GM19328 (cell line): ENCODE results near the gene ZNF660.

Experiments
- ATAC-seq: cut with Tn5 transposase; IDR thresholded peaks from one replicate; pipeline ENCODE4 v1.9.1; 2021; ENCODE audit warnings: mild to moderate bottlenecking, moderate library complexity; ENCODE audit not compliant: unreplicated experiment

Gene ZNF660

DNA sequence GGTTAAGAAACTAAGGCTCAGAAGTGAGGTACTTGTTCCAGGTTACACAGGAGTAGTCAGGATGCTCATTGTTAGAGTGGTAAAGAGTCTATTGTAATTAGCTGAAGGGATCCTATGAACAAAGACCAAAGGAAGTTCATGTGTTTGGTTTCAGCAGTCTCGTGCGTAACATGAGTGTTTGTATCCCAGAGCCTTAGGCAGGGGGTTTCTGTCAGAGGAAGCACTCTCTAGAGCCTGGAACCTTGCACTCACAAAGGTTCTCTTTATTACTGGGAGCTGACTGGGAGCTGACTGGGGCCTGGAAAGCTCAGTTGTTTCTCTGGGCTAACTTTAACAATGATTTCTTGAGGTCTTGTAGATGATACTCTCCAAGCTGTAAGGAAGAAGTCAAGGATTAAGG is 44.0 kb downstream of the ZNF660 start:
- no peak for ATAC-seq

DNA sequence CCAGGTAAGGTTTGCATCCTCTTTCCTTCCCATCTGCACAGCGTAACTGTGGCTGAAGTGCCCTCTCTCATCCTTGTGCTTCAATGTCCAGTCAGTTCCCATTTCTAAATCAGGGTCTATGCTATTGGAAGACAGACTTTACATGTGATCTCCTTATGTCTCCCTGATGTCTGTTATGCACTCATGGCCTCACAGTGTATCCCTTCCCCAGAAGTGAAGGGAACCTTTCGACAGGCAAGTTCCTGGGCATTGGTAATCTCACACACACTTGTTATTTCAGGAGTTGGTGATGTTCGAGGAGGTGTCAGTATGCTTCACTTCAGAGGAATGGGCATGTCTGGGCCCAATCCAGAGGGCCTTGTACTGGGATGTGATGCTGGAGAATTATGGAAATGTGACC is 47.4 kb downstream of the ZNF660 start:
- no peak for ATAC-seq

DNA sequence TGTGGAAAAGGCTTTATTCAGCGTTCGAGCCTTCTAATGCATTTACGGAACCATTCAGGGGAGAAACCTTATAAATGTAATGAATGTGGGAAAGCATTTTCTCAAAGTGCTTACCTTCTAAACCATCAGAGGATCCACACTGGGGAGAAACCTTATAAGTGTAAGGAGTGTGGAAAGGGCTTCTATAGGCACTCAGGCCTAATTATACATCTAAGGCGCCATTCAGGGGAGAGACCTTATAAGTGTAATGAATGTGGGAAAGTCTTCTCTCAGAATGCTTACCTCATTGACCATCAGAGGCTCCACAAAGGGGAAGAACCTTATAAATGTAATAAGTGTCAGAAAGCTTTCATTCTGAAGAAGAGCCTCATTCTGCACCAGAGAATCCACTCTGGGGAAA is 57.6 kb downstream of the ZNF660 start:
- no peak for ATAC-seq

DNA sequence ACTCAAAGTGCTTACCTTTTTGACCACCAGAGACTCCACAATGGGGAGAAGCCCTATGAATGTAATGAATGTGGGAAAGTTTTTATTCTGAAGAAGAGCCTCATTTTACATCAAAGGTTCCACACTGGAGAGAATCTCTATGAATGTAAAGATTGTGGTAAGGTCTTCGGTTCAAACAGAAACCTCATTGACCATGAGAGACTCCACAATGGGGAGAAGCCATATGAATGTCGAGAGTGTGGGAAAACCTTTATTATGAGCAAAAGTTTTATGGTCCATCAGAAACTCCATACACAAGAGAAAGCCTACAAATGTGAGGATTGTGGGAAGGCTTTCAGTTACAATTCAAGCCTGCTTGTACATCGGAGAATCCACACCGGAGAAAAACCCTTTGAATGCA is 58.3 kb downstream of the ZNF660 start:
- no peak for ATAC-seq

DNA sequence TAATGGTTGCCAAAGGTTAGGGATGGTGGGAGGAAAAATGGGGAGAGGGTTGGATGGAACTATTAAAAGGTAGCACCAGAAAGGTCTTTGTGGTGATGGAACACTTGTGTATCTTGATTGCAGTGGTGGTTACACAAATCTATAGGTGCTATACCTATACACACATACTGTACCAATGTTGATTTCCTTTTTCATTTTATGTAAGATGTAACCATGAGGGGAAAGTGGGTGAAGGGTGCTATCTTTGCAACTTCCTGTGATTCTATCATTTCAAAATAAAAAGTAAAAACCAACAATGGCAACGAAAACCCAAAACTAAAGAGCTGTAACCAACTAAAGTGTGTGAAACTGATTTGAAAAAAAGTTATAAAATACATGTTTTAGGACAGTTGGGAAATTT is 63.0 kb downstream of the ZNF660 start:
- ATAC-seq, result no peak

DNA sequence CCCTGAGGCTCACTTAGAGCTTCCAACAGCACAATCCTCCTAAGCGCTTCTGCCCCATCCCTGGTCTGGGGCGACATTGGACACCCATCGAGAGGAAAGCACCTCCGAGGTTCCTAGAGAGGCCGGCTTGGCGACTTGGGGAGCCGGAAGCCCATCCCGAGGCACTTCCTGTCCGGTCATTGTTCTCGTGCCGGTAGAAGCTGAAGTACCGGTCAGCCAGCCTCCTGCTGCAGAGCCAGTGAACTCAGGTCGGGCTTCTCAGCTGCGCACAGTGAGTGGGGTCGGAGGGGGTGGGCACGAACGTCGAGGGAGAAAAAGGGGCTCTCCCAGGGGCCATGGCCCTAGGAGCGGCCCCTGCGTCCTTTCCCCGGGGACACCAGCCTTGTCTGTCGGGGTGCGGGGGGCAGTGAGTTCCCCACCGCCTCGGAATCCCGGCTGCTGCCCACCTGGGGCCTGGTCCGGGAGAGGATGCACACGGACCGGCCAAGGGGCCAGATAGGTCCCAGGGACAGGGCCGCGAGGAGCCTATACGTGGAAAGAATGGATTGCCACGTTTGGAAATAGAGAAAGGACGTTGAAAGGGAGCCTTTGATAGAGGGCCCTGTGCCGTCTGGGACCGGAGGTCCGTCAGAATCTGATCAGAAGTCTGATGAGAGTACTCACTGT is 63.9 kb downstream of the ZNF660 start, which contains the start of gene ZNF35:
Gene ZNF35 (plus strand): TSS at position 169 of the 666 bp plus-strand sequence. CDS start 2,336 bp downstream, outside the sequence.
- ATAC-seq, result peak; percentile 95
